Renal cortex interstitium (tissue), 11 donors: ENCODE results near the gene LRRC8E. TPM values are rescaled to one million over a fixed set of nuclear protein-coding genes. Genes with fewer than 3 reads are reported as not detected.
"Not testable (repeated sequence)": the region's sequence is repeated elsewhere in the genome, so short reads cannot be mapped to it uniquely, and the experiment has no call there.

Experiments
- DNase-seq, 11 donors: peaks; one replicate each; pipeline ENCODE4 v3.0.0-alpha.2; 2013; ENCODE audit warnings: low read depth in 9 of 11, low spot score in 4 of 11; ENCODE audit errors: extremely low read depth in 1 of 11
- polyA plus RNA-seq, 3 donors: library from polyadenylated mRNA; unstranded; fragments of 120-200 nt; gene quantifications; one replicate each; pipeline ENCODE4 v1.2.1, GENCODE V29; 2013; ENCODE audit not compliant: insufficient read length in 3 of 3

The LRRC8E gene
- polyA plus RNA-seq, 3 donors, result 1.4 to 3.0 (median 2.6) TPM

- no peak for DNase-seq
Measured at GRCh38 chr19:7851623-7852500, 36.4 kb upstream of the LRRC8E start.

- DNase-seq, result peak in 6 of 11 donors; percentile 77 to 83 (median 80)
Measured at GRCh38 chr19:7852851-7853769, 35.2 kb upstream of the LRRC8E start.

- DNase-seq, result no peak
Measured at GRCh38 chr19:7853770-7854128, 34.6 kb upstream of the LRRC8E start.

DNA sequence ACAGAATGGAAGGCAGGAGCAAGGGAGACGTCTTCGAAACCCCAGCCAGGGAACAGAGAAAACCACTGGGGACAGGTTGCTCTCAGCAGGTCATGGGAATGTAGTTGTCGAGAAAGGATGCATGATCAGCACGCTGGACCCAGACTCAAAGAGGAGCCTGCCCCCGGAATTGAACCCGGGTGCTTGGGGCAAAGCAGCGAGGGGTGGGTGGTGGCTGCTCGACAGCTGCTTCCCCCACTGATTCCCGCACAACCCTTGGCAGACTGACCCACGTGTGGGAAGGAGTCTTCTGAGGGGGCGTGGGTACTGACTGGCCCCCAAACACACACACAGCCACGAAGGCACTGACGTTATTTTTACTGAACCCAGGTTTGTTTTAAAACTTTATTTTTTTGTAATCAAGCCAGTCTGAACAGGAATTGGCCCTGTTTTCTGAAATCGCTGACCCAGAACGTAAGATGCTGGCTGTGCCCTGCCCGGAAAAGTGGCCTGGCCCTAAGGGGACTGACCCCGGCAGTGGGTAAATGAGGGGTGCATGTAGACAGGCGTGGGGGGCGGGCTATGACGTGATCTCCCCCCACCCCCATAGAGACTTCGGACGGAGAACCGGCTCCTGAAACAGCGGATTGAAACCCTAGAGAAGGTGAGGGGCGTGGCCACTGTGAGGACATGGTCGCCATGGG, 32.7 kb upstream of the LRRC8E start:
- DNase-seq, result no peak

GRCh38 chr19:7856109-7856591, 32.2 kb upstream of the LRRC8E start:
- no peak for DNase-seq

DNA sequence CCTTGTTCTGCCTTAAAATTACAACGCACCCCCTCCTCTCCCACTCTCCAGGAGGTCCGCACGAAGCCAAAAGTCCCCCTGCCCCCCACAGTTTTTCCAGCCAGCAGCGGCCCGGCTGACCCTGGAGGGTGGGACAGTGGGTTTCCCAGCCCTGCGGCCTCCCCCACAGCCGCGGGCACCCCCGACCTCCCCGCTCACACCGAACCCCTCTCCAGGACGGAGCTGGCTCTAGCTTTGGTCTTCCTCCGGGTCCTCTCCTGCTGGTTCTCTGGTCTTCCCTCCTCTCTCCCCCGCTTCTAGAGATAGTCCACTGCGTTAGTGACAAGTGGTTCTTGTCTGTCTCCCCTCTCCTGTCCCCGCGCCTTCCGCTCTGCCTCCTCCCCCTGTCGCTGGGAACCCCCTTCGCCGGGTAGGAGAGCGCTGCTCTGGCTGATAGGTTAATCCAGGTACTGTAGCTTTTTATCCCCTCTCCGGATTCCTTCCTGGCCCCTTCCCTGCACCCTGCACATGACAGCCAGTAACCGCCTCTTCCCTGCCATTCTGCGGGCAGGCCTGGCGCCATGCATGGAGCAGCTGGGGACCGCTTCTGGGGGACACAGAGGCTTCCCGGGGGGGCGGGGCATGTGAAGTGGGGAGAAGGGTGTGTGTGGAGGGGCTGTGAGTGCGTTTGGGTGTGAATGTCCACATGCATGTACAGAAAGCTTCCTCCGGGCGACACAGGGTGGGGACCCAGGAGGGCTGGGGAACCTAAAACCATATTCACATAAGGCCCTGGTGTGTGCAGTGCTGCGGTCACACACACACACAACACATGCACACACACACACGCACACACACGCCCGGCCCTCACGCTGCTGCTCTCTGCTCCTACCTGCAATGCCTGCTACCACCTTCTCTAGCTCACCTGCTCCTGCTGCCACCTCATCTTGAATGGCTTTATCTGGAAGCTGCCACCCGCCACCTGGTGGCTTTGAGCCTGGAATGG, 31.3 kb upstream of the LRRC8E start:
- no peak for DNase-seq

DNA sequence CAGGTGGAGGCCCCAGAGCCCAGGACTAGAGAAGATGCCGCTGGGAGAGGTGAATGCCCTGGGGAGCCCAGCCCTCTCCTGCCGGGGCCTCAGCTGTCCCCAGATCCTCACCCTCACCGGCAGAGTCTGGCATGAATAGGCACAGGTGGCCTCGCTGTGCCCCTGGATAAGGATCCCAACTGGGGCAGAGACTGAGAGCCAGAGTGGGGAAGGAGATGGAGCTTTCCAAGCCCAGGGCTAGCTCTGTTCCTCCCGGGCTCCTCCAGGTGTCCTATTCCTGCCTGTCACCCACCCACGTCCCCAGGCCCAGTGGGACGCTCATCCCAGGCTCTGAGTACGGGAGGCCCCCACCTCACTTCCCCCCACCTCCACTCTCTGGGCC, 30.6 kb upstream of the LRRC8E start:
- DNase-seq, result no peak

DNA sequence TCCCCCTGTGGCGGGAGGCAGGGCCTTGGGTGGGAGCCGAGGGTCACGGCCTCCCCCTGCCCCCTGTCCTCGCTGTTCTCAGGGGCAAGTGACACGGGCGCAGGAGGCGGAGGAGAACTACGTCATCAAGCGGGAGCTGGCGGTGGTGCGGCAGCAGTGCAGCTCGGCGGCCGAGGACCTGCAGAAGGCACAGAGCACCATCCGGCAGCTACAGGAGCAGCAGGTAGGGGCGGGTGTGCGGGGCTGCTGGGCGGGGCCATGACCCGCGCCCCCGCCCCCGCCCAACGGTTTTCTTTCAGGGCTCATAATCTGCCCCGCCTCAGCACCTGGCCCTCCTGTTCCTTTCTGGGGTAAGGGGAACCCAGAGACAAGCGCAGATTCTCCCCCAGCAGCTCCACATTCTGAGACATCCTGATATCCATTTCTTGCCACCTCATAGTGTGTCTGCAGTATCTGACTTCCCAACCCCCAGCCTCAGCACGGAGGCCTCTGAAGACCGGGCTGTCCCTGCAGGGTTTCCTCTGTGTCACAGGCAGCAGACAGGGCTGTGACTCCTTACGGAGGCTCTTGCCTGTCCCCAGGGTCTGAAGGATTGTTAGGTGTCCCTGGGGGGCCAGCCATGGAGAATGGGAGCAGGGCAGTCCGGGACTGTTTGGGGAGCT, 30.1 kb upstream of the LRRC8E start:
- DNase-seq, result no peak

GRCh38 chr19:7859087-7859486, 29.2 kb upstream of the LRRC8E start:
- not testable (repeated sequence) for DNase-seq

GRCh38 chr19:7859831-7860713, 28.2 kb upstream of the LRRC8E start:
- no peak for DNase-seq

GRCh38 chr19:7860714-7861618, 27.3 kb upstream of the LRRC8E start:
- DNase-seq, result no peak

GRCh38 chr19:7861619-7862412, 26.5 kb upstream of the LRRC8E start:
- DNase-seq, result no peak

- peak in 3 of 11 donors; percentile 57 to 75 (median 68) for DNase-seq
Measured at GRCh38 chr19:7862413-7862951, 25.8 kb upstream of the LRRC8E start.

DNA sequence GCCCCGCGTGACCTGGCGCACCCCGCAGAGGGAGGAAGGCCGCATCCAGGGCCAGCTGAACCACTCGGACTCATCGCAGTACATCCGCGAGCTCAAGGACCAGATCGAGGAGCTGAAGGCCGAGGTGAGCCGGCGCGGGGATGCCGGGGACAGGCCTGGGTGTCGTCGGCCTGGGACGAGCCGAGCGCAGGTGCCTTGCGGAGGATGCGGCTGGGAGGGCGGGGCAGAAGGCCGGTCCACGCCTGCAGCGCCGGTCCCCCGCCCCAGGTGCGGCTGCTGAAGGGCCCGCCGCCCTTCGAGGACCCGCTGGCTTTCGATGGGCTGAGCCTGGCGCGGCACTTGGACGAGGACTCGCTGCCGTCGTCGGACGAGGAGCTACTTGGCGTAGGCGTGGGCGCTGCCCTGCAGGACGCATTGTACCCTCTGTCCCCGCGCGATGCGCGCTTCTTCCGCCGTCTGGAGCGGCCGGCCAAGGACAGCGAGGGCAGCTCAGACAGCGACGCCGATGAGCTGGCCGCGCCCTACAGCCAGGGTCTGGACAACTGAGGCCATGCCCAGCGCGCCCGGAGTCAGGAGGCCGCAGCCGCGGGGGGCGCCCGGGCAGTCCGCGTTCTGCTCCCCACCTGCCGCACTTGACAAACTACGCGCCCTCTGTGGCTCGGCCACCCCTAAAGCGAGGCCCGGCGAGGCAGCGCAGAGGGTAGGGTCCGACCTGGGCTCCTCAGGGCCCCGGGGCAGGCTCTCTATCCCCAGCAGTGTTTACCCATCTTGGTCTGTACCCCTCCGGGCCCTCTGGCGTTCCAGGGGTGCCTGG, 24.9 kb upstream of the LRRC8E start:
- no peak for DNase-seq
